Panc1 (cell line): ENCODE results near the gene THSD8.

ENCODE experiments used
- POLR2AphosphoS5 ChIP-seq: IDR thresholded peaks from 2 replicates; pipeline ENCODE4 v1.6.1; 2012; ENCODE audit warnings: mild to moderate bottlenecking, low read depth, low read length, moderate library complexity
- TCF7L2 ChIP-seq: IDR thresholded peaks from 2 replicates; pipeline ENCODE4 v1.6.1; 2011; ENCODE audit warnings: mild to moderate bottlenecking, low read depth, low read length, inconsistent platforms
- TF ChIP-seq, protein P1 (sequence below): fragments of 450-650 bp; IDR thresholded peaks from 2 replicates; pipeline ENCODE4 v1.5.1; 2017; ENCODE audit warnings: mild to moderate bottlenecking

DNA sequence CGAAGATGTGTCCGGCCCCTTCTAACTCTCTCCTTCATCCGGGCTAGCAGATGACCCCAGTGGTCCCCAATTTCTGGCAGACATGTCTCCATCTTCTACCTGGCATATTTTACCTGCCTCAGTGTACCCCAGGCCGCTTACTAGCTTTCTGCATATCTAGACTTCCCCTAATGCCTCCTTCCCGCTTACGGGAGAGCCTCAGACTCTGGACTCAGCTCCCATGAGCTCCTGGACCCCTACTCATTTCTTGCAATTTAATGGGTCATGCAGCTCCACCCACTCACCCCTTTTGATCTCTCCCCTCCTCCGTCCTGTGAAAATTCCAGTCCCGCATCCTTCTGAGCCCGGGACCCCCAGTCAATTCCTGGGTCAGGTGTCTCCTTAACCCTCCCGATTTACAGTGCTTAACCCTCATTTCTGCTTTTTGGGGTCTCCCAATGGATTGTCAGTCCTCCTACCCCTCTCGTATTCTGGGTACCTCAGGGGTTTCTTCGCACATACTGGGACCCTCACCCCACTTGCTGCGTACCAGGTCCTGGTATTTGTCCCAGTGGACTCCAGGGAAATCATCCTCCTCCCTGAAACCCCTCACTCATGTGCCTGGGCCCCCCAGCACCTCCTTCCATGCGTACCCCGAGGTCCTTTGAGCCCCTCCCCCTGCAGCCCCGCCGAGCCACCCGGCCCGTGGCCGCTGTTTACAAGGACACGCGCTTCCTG, 11.1 kb upstream of the THSD8 start:
- TF ChIP-seq, protein P1, sequence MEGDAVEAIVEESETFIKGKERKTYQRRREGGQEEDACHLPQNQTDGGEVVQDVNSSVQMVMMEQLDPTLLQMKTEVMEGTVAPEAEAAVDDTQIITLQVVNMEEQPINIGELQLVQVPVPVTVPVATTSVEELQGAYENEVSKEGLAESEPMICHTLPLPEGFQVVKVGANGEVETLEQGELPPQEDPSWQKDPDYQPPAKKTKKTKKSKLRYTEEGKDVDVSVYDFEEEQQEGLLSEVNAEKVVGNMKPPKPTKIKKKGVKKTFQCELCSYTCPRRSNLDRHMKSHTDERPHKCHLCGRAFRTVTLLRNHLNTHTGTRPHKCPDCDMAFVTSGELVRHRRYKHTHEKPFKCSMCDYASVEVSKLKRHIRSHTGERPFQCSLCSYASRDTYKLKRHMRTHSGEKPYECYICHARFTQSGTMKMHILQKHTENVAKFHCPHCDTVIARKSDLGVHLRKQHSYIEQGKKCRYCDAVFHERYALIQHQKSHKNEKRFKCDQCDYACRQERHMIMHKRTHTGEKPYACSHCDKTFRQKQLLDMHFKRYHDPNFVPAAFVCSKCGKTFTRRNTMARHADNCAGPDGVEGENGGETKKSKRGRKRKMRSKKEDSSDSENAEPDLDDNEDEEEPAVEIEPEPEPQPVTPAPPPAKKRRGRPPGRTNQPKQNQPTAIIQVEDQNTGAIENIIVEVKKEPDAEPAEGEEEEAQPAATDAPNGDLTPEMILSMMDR, result no peak
- no peak for TF ChIP-seq POLR2AphosphoS5
- no peak for TF ChIP-seq TCF7L2
